WTC11 (cell line): ENCODE data around the gene SLC7A14. TPM values are rescaled to one million over a fixed set of nuclear protein-coding genes. Genes with fewer than 3 reads are reported as not detected.

ENCODE experiments used
- ATAC-seq: fragments of 200-7000 bp; cut with Tn5 transposase; 2 replicates; pipeline ENCODE4 v1.10.0; 2021; ENCODE audit warnings: mild to moderate bottlenecking, moderate library complexity
- CTCF ChIA-PET: fragments of 300-600 bp; sonication (Branson Sonifier 250); formaldehyde crosslinking; loops from one replicate; lab custom pipeline; 2021; ENCODE audit warnings: antibody characterized with exemption; lab: Charles Lee
- POLR2A ChIA-PET: fragments of 350-600 bp; sonication (Branson Sonifier 250); formaldehyde crosslinking; loops from one replicate; lab custom pipeline; 2021; ENCODE audit warnings: antibody characterized with exemption; lab: Charles Lee
- DNase-seq: peaks from one replicate; pipeline ENCODE4 v3.0.0; 2021; ENCODE audit warnings: low spot score
- H3K27ac Mint-ChIP-seq: 2 replicates; pipeline ENCODE4 v1.8.0; 2021; ENCODE audit warnings: mixed read lengths
- H3K27me3 Mint-ChIP-seq: 2 replicates; pipeline ENCODE4 v1.8.0; 2021; ENCODE audit warnings: low read depth, mild to moderate bottlenecking, moderate library complexity, mixed read lengths
- H3K36me3 Mint-ChIP-seq: 2 replicates; pipeline ENCODE4 v1.8.0; 2021; ENCODE audit warnings: mixed read lengths
- H3K4me1 Mint-ChIP-seq: 2 replicates; pipeline ENCODE4 v1.8.0; 2022; ENCODE audit warnings: mixed read lengths
- H3K4me3 Mint-ChIP-seq: 2 replicates; pipeline ENCODE4 v1.8.0; 2021; ENCODE audit warnings: mild to moderate bottlenecking, moderate library complexity, mixed read lengths
- H3K9me3 Mint-ChIP-seq: 2 replicates; pipeline ENCODE4 v1.8.0; 2021; ENCODE audit warnings: mixed read lengths
- ATF3 ChIP-seq: sonication (generic); formaldehyde crosslinking; conservative IDR thresholded peaks from 2 replicates; pipeline ENCODE4 v1.8.1; 2022; ENCODE audit warnings: mild to moderate bottlenecking, missing genetic modification reagents
- ERG ChIP-seq: fragments of 250-450 bp; sonication (Bioruptor Pico); IDR thresholded peaks from 2 replicates; pipeline ENCODE4 v1.8.0; 2021; ENCODE audit warnings: mild to moderate bottlenecking
- ETV6 ChIP-seq: sonication (generic); formaldehyde crosslinking; IDR thresholded peaks from 2 replicates; pipeline ENCODE4 v1.8.1; 2022; ENCODE audit warnings: mild to moderate bottlenecking, missing genetic modification reagents
- GRHL2 ChIP-seq: fragments of 250-450 bp; sonication (Bioruptor Pico); IDR thresholded peaks from 2 replicates; pipeline ENCODE4 v1.8.0; 2022; ENCODE audit warnings: mild to moderate bottlenecking, moderate library complexity; ENCODE audit not compliant: insufficient replicate concordance, severe bottlenecking
- IRF2 ChIP-seq: sonication (generic); formaldehyde crosslinking; IDR thresholded peaks from 2 replicates; pipeline ENCODE4 v1.8.0; 2022; ENCODE audit warnings: low read depth, missing genetic modification reagents, borderline replicate concordance
- KAT7 ChIP-seq: sonication (generic); formaldehyde crosslinking; IDR thresholded peaks from 2 replicates; pipeline ENCODE4 v1.8.1; 2023; ENCODE audit warnings: missing genetic modification reagents, mild to moderate bottlenecking, borderline replicate concordance
- NFATC4 ChIP-seq: fragments of 250-450 bp; sonication (Bioruptor Pico); IDR thresholded peaks from 2 replicates; pipeline ENCODE4 v1.9.0; 2021; ENCODE audit warnings: mild to moderate bottlenecking
- NFE2L1 ChIP-seq: sonication (generic); formaldehyde crosslinking; IDR thresholded peaks from 2 replicates; pipeline ENCODE4 v1.8.1; 2023; ENCODE audit warnings: missing genetic modification reagents
- SP1 ChIP-seq: sonication (generic); formaldehyde crosslinking; conservative IDR thresholded peaks from 2 replicates; pipeline ENCODE4 v1.8.1; 2022; ENCODE audit warnings: missing genetic modification reagents
- TCF7 ChIP-seq: sonication (generic); formaldehyde crosslinking; IDR thresholded peaks from 2 replicates; pipeline ENCODE4 v1.8.0; 2022; ENCODE audit warnings: mild to moderate bottlenecking, low read depth, missing genetic modification reagents, moderate library complexity
- TEAD4 ChIP-seq: sonication (generic); formaldehyde crosslinking; IDR thresholded peaks from 2 replicates; pipeline ENCODE4 v1.8.0; 2022; ENCODE audit warnings: mild to moderate bottlenecking, missing genetic modification reagents
- ZNF121 ChIP-seq: sonication (generic); formaldehyde crosslinking; IDR thresholded peaks from 2 replicates; pipeline ENCODE4 v1.8.0; 2023; ENCODE audit warnings: missing genetic modification reagents
- ZNF671 ChIP-seq: fragments of 250-450 bp; sonication (Bioruptor Pico); IDR thresholded peaks from 2 replicates; pipeline ENCODE4 v1.8.0; 2021; ENCODE audit warnings: mild to moderate bottlenecking
- total RNA-seq: library from RNA; stranded (reverse); gene quantifications from 3 replicates; pipeline ENCODE4 v1.2.3, GENCODE V29; 2021
- TF ChIP-seq, protein P1 (sequence below): sonication (generic); formaldehyde crosslinking; IDR thresholded peaks from 2 replicates; pipeline ENCODE4 v1.8.0; 2023; ENCODE audit warnings: mild to moderate bottlenecking, missing genetic modification reagents
- TF ChIP-seq, protein P2 (sequence below): sonication (generic); formaldehyde crosslinking; IDR thresholded peaks from 2 replicates; pipeline ENCODE4 v1.8.0; 2022; ENCODE audit warnings: missing genetic modification reagents
- TF ChIP-seq, protein P3 (sequence below): sonication (generic); formaldehyde crosslinking; IDR thresholded peaks from 2 replicates; pipeline ENCODE4 v1.8.1; 2022; ENCODE audit warnings: low read depth, missing genetic modification reagents, borderline replicate concordance
- TF ChIP-seq, protein P4 (sequence below): sonication (generic); formaldehyde crosslinking; IDR thresholded peaks from 2 replicates; pipeline ENCODE4 v1.8.1; 2023; ENCODE audit warnings: mild to moderate bottlenecking, missing genetic modification reagents
- TF ChIP-seq, protein P5 (sequence below): sonication (generic); formaldehyde crosslinking; IDR thresholded peaks from 2 replicates; pipeline ENCODE4 v1.8.1; 2022; ENCODE audit warnings: mild to moderate bottlenecking, moderate library complexity, missing genetic modification reagents

SLC7A14 gene
- total RNA-seq, 1 experiment from 2014 or later = 0.68 TPM

DNA sequence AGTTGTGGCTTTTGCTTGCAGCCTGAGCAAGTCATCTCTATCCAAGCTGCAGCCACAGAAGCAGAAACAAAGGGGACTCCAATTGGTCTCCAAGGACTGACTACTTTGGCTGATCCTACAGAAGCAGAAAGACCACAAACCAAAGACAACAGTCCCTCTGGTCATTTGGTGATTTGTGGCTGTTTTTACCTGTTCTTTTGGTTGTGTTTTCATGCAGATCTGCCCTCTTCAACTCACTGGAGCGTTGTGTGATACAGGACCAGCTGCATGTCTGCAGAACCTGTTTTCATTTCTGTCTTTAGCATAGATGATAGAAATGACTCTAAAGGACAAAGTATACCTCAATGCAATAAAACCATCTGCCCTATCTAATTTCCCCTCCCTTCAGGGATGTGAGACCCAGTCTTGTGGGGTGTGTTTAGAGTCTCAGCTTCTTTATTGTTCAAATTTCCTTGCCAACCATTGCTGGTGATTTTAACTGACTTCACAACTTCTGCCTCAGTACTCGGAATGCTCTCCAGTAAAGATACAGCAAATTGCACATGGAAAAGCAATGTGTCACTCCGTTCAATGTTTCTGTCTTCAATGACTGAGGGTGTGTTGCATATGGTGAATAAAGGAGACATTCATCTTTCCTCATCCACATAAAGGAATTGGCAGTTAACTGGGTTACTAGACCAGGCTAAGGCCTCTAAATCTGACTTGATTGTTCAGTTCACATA is 48.9 kb upstream of the SLC7A14 start:
- DNase-seq = no peak
- peaks cover 9% of the 10 kb centered on the region for H3K4me1 Mint-ChIP-seq
- TF ChIP-seq TCF7 (CRISPR knock-in tag) (no peak), NFE2L1 (CRISPR knock-in tag) (no peak), ZNF671 (CRISPR knock-in tag) (no peak), ZNF121 (CRISPR knock-in tag) (no peak), IRF2 (CRISPR knock-in tag) (no peak), NFATC4 (CRISPR knock-in tag) (no peak)
- TF ChIP-seq, protein P1, sequence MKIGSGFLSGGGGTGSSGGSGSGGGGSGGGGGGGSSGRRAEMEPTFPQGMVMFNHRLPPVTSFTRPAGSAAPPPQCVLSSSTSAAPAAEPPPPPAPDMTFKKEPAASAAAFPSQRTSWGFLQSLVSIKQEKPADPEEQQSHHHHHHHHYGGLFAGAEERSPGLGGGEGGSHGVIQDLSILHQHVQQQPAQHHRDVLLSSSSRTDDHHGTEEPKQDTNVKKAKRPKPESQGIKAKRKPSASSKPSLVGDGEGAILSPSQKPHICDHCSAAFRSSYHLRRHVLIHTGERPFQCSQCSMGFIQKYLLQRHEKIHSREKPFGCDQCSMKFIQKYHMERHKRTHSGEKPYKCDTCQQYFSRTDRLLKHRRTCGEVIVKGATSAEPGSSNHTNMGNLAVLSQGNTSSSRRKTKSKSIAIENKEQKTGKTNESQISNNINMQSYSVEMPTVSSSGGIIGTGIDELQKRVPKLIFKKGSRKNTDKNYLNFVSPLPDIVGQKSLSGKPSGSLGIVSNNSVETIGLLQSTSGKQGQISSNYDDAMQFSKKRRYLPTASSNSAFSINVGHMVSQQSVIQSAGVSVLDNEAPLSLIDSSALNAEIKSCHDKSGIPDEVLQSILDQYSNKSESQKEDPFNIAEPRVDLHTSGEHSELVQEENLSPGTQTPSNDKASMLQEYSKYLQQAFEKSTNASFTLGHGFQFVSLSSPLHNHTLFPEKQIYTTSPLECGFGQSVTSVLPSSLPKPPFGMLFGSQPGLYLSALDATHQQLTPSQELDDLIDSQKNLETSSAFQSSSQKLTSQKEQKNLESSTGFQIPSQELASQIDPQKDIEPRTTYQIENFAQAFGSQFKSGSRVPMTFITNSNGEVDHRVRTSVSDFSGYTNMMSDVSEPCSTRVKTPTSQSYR (CRISPR knock-in tag) = no peak
- TF ChIP-seq, protein P2, sequence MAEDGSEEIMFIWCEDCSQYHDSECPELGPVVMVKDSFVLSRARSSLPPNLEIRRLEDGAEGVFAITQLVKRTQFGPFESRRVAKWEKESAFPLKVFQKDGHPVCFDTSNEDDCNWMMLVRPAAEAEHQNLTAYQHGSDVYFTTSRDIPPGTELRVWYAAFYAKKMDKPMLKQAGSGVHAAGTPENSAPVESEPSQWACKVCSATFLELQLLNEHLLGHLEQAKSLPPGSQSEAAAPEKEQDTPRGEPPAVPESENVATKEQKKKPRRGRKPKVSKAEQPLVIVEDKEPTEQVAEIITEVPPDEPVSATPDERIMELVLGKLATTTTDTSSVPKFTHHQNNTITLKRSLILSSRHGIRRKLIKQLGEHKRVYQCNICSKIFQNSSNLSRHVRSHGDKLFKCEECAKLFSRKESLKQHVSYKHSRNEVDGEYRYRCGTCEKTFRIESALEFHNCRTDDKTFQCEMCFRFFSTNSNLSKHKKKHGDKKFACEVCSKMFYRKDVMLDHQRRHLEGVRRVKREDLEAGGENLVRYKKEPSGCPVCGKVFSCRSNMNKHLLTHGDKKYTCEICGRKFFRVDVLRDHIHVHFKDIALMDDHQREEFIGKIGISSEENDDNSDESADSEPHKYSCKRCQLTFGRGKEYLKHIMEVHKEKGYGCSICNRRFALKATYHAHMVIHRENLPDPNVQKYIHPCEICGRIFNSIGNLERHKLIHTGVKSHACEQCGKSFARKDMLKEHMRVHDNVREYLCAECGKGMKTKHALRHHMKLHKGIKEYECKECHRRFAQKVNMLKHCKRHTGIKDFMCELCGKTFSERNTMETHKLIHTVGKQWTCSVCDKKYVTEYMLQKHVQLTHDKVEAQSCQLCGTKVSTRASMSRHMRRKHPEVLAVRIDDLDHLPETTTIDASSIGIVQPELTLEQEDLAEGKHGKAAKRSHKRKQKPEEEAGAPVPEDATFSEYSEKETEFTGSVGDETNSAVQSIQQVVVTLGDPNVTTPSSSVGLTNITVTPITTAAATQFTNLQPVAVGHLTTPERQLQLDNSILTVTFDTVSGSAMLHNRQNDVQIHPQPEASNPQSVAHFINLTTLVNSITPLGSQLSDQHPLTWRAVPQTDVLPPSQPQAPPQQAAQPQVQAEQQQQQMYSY = no peak
- TF ChIP-seq, protein P3, sequence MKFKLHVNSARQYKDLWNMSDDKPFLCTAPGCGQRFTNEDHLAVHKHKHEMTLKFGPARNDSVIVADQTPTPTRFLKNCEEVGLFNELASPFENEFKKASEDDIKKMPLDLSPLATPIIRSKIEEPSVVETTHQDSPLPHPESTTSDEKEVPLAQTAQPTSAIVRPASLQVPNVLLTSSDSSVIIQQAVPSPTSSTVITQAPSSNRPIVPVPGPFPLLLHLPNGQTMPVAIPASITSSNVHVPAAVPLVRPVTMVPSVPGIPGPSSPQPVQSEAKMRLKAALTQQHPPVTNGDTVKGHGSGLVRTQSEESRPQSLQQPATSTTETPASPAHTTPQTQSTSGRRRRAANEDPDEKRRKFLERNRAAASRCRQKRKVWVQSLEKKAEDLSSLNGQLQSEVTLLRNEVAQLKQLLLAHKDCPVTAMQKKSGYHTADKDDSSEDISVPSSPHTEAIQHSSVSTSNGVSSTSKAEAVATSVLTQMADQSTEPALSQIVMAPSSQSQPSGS (CRISPR knock-in tag) = no peak
- TF ChIP-seq, protein P4, sequence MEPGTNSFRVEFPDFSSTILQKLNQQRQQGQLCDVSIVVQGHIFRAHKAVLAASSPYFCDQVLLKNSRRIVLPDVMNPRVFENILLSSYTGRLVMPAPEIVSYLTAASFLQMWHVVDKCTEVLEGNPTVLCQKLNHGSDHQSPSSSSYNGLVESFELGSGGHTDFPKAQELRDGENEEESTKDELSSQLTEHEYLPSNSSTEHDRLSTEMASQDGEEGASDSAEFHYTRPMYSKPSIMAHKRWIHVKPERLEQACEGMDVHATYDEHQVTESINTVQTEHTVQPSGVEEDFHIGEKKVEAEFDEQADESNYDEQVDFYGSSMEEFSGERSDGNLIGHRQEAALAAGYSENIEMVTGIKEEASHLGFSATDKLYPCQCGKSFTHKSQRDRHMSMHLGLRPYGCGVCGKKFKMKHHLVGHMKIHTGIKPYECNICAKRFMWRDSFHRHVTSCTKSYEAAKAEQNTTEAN = no peak
- TF ChIP-seq, protein P5, sequence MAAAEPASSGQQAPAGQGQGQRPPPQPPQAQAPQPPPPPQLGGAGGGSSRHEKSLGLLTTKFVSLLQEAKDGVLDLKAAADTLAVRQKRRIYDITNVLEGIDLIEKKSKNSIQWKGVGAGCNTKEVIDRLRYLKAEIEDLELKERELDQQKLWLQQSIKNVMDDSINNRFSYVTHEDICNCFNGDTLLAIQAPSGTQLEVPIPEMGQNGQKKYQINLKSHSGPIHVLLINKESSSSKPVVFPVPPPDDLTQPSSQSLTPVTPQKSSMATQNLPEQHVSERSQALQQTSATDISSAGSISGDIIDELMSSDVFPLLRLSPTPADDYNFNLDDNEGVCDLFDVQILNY (CRISPR knock-in tag) = no peak
- ATAC-seq = no peak
- no peaks in the 10 kb centered on the region for H3K9me3 Mint-ChIP-seq
- ChIA-PET CTCF (interaction anchor here (0.6 kb wide), 1 partner anchor 138 kb away, joined by 3 read pairs; no protein-coding TSS in a partner anchor), POLR2A (no interaction called here)
- no peaks in the 10 kb centered on the region for H3K27me3 Mint-ChIP-seq
- H3K36me3 Mint-ChIP-seq = no peaks in the 10 kb centered on the region
- no peak overlapping the region for H3K4me3 Mint-ChIP-seq
- H3K27ac Mint-ChIP-seq = no peak overlapping the region

GRCh38 chr3:170633573-170633972 is 47.7 kb upstream of the SLC7A14 start:
- Mint-ChIP-seq H3K4me3 (no peak overlapping the region), H3K36me3 (no peaks in the 10 kb centered on the region), H3K27ac (no peak overlapping the region), H3K4me1 (peaks cover 9% of the 10 kb centered on the region), H3K27me3 (no peaks in the 10 kb centered on the region), H3K9me3 (no peaks in the 10 kb centered on the region)
- DNase-seq (no peak), ATAC-seq (no peak)
- CTCF ChIA-PET = no interaction called here
- TF ChIP-seq ATF3 (CRISPR knock-in tag) (no peak), KAT7 (CRISPR knock-in tag) (no peak), TEAD4 (CRISPR knock-in tag) (no peak), ETV6 (CRISPR knock-in tag) (no peak), GRHL2 (no peak), ERG (CRISPR knock-in tag) (no peak), SP1 (CRISPR knock-in tag) (no peak)
- POLR2A ChIA-PET = no interaction called here
